ENCODE measurements around the gene BIRC6. TPM values are rescaled to one million over a fixed set of nuclear protein-coding genes. Genes with fewer than 3 reads are reported as not detected.

BIRC6 gene
- polyA plus RNA-seq, 1 donor (not counting 4 experiments of a cell fraction or from before 2014, with no cell fraction given) = 57.0 TPM

- Histone ChIP-seq H3K36me3 (ENCODE audit: control insufficient read depth in 2 of 2, extremely low read depth in 1 of 2, insufficient read depth in 2 of 2, low read length in 2 of 2) (peaks cover 2 to 16% of the 10 kb centered on the region in 2 experiments), H3K27ac (ENCODE audit: control insufficient read depth, insufficient read depth, low read length) (no peak overlapping the region), H2AFZ (ENCODE audit: control insufficient read depth, low read length) (no peak overlapping the region), H3K27me3 (ENCODE audit: control insufficient read depth, extremely low read depth, insufficient read depth, low read length) (no peaks in the 10 kb centered on the region), H3K9me3 (ENCODE audit: control insufficient read depth, low read depth, low read length) (no peaks in the 10 kb centered on the region), H3K9ac (ENCODE audit: control insufficient read depth, extremely low read depth, insufficient read depth, low read length) (no peak overlapping the region), H3K4me2 (ENCODE audit: control insufficient read depth, extremely low read depth, insufficient read depth, low read depth, low read length) (no peak overlapping the region), H3K79me2 (ENCODE audit: control insufficient read depth, insufficient read depth, low read length) (no peaks in the 10 kb centered on the region), H3K4me1 (ENCODE audit: control insufficient read depth, extremely low read depth, insufficient read depth, low read length) (no peaks in the 10 kb centered on the region), H3K9me1 (ENCODE audit: control insufficient read depth, extremely low read depth, insufficient read depth, low read length) (no peaks in the 10 kb centered on the region), H4K20me1 (ENCODE audit: control insufficient read depth, extremely low read depth, insufficient read depth, low read length) (no peaks in the 10 kb centered on the region), H3K4me3 (ENCODE audit: control insufficient read depth in 2 of 3, extremely low read depth in 1 of 3, insufficient read depth in 2 of 3, low read depth in 1 of 3, low read length in 3 of 3) (no peak overlapping the region)
- DNase-seq (ENCODE audit: low read depth, low spot score) (no peak), FAIRE-seq (no peak)
- TF ChIP-seq EZH2 (IDR thresholded peaks at IDR 0.05; ENCODE audit: low read length) (no peak), CTCF (optimal IDR thresholded peaks at IDR 0.05 in 1 of 3, IDR thresholded peaks at IDR 0.05 in 1 of 3, conservative IDR thresholded peaks at IDR 0.05 in 1 of 3; ENCODE audit: extremely low read depth in 1 of 3, insufficient read depth in 2 of 3, low read length in 3 of 3) (no peak)
- dilution Hi-C loops (cut with MboI; ENCODE audit: extremely low pct_ligation_motif_present, low sequenced_read_pairs) = no loop called here
Measured at GRCh38 chr2:32496662-32497061, 139.8 kb downstream of the BIRC6 start.

GRCh38 chr2:32498306-32498705, 141.5 kb downstream of the BIRC6 start:
- Histone ChIP-seq H4K20me1 (ENCODE audit: control insufficient read depth, extremely low read depth, insufficient read depth, low read length) (no peaks in the 10 kb centered on the region), H3K4me3 (ENCODE audit: control insufficient read depth in 2 of 3, extremely low read depth in 1 of 3, insufficient read depth in 2 of 3, low read depth in 1 of 3, low read length in 3 of 3) (no peak overlapping the region), H2AFZ (ENCODE audit: control insufficient read depth, low read length) (no peak overlapping the region), H3K27me3 (ENCODE audit: control insufficient read depth, extremely low read depth, insufficient read depth, low read length) (no peaks in the 10 kb centered on the region), H3K4me1 (ENCODE audit: control insufficient read depth, extremely low read depth, insufficient read depth, low read length) (no peaks in the 10 kb centered on the region), H3K36me3 (ENCODE audit: control insufficient read depth in 2 of 2, extremely low read depth in 1 of 2, insufficient read depth in 2 of 2, low read length in 2 of 2) (peaks cover 2 to 16% of the 10 kb centered on the region in 2 experiments), H3K9ac (ENCODE audit: control insufficient read depth, extremely low read depth, insufficient read depth, low read length) (no peak overlapping the region), H3K27ac (ENCODE audit: control insufficient read depth, insufficient read depth, low read length) (no peak overlapping the region), H3K9me1 (ENCODE audit: control insufficient read depth, extremely low read depth, insufficient read depth, low read length) (no peaks in the 10 kb centered on the region), H3K9me3 (ENCODE audit: control insufficient read depth, low read depth, low read length) (no peaks in the 10 kb centered on the region), H3K4me2 (ENCODE audit: control insufficient read depth, extremely low read depth, insufficient read depth, low read depth, low read length) (no peak overlapping the region), H3K79me2 (ENCODE audit: control insufficient read depth, insufficient read depth, low read length) (no peaks in the 10 kb centered on the region)
- dilution Hi-C loops (cut with MboI; ENCODE audit: extremely low pct_ligation_motif_present, low sequenced_read_pairs) = no loop called here
- no peak for TF ChIP-seq EZH2 (IDR thresholded peaks at IDR 0.05; ENCODE audit: low read length)
- TF ChIP-seq CTCF (optimal IDR thresholded peaks at IDR 0.05 in 1 of 3, IDR thresholded peaks at IDR 0.05 in 1 of 3, conservative IDR thresholded peaks at IDR 0.05 in 1 of 3; ENCODE audit: extremely low read depth in 1 of 3, insufficient read depth in 2 of 3, low read length in 3 of 3) = no peak
- no peak for DNase-seq (ENCODE audit: low read depth, low spot score)
- FAIRE-seq = no peak
